Sigmoid colon (tissue), 7 donors: ENCODE measurements around the gene CEP112. TPM values are rescaled to one million over a fixed set of nuclear protein-coding genes. Genes with fewer than 3 reads are reported as not detected.

Experiments used
- DNase-seq: peaks from one replicate; pipeline ENCODE4 v3.0.0-alpha.2; 2019
- H3K27ac ChIP-seq, 4 donors: fragments of 200-600 bp; sonication (generic); one replicate each; pipeline ENCODE4 v1.5.1; 2016 to 2019; ENCODE audit warnings: mild to moderate bottlenecking in 1 of 4
- H3K27me3 ChIP-seq, 3 donors: fragments of 200-600 bp; sonication (generic); one replicate each; pipeline ENCODE4 v1.5.1; 2019; ENCODE audit warnings: mild to moderate bottlenecking in 1 of 3
- H3K36me3 ChIP-seq, 4 donors: fragments of 200-600 bp; sonication (generic); one replicate each; pipeline ENCODE4 v1.5.1; 2016 to 2019
- H3K4me1 ChIP-seq, 4 donors: fragments of 200-600 bp; sonication (generic); one replicate each; pipeline ENCODE4 v1.5.1; 2017 to 2019
- H3K4me3 ChIP-seq, 4 donors: fragments of 200-600 bp; sonication (generic); one replicate each; pipeline ENCODE4 v1.5.1; 2017 to 2019; ENCODE audit warnings: mild to moderate bottlenecking in 2 of 4, moderate library complexity in 1 of 4
- H3K9me3 ChIP-seq, 4 donors: fragments of 200-600 bp in 3 of 4; sonication (generic) in 3 of 4; one replicate each; pipeline versions ENCODE4 v1.5.1 to v1.6.1; 2013 to 2019
- CTCF ChIP-seq, 4 experiments: fragments of 450-650 bp in 3 of 4; fragments of 200-600 bp in 1 of 4; IDR thresholded peaks; one replicate each; pipeline ENCODE4 v1.5.1; 2016 to 2019; ENCODE audit warnings: antibody characterized with exemption in 4 of 4, mild to moderate bottlenecking in 3 of 4, moderate library complexity in 2 of 4
- EP300 ChIP-seq, 4 donors: sonication (generic); formaldehyde crosslinking; IDR thresholded peaks; one replicate each; pipeline ENCODE4 v1.6.1; 2017; ENCODE audit warnings: antibody characterized with exemption in 4 of 4
- POLR2A ChIP-seq, 2 donors: fragments of 450-650 bp; IDR thresholded peaks; one replicate each; pipeline ENCODE4 v1.6.1; 2016; ENCODE audit warnings: antibody characterized with exemption in 2 of 2, mild to moderate bottlenecking in 2 of 2, moderate library complexity in 2 of 2
- POLR2AphosphoS5 ChIP-seq, 4 donors: sonication (generic); formaldehyde crosslinking; IDR thresholded peaks; one replicate each; pipeline ENCODE4 v1.6.1; 2017; ENCODE audit warnings: antibody characterized with exemption in 4 of 4
- WGBS, 2 donors: extraction: QIAGEN DNeasy Blood & Tissue Kit; methylation state at CpG; one replicate each; pipeline ENCODE4 v1.1.7; 2013; 5-methylcytosine and 5-hydroxymethylcytosine counted together
- intact Hi-C: fragments of 100-400 bp; cut with DNase I; formaldehyde crosslinking; loops from one replicate; pipeline ENCODE4 v1.15.1; 2023
- polyA plus RNA-seq, 3 donors: library from polyadenylated mRNA; stranded (reverse); fragments of 200-250 nt; gene quantifications; one replicate each; pipeline ENCODE4 v1.2.3, GENCODE V29; 2013
- total RNA-seq, 4 donors: library from RNA; depleted of rRNA; stranded (reverse); fragments of >200 nt; gene quantifications; one replicate each; pipeline ENCODE4 v1.1.0, GENCODE V29; 2016
- donor health status: healthy with polysubstance abuse.
- donor health status: Bipolar disorder and iron deficiency.
- donor health status: healthy.

The CEP112 gene
- total and polyA plus RNA-seq, 7 donors = 0.92 to 29.1 (median 15.1) TPM

- Histone ChIP-seq H3K4me1 (no peaks in the 10 kb centered on the region), H3K9me3 (no peaks in the 10 kb centered on the region), H3K27me3 (peaks cover 0 to 5% (median 4%) of the 10 kb centered on the region in 3 donors), H3K27ac (no peak overlapping the region), H3K36me3 (no peaks in the 10 kb centered on the region), H3K4me3 (no peak overlapping the region)
- DNase-seq = no peak
- no peak for TF ChIP-seq POLR2AphosphoS5 (IDR thresholded peaks at IDR 0.05)
- no peak for TF ChIP-seq CTCF (IDR thresholded peaks at IDR 0.05)
- no peak for TF ChIP-seq POLR2A (IDR thresholded peaks at IDR 0.05)
- TF ChIP-seq EP300 (IDR thresholded peaks at IDR 0.05) = no peak
- intact Hi-C loops = no loop called here
Measured at GRCh38 chr17:66221343-66221742, 29.4 kb upstream of the CEP112 start.

GRCh38 chr17:66220079-66220835, 28.3 kb upstream of the CEP112 start:
- WGBS, 2 donors = 86% methylated on average over 8 of the region's 8 CpGs
- H3K36me3 ChIP-seq = no peaks in the 10 kb centered on the region
- H3K9me3 ChIP-seq = no peaks in the 10 kb centered on the region

DNA sequence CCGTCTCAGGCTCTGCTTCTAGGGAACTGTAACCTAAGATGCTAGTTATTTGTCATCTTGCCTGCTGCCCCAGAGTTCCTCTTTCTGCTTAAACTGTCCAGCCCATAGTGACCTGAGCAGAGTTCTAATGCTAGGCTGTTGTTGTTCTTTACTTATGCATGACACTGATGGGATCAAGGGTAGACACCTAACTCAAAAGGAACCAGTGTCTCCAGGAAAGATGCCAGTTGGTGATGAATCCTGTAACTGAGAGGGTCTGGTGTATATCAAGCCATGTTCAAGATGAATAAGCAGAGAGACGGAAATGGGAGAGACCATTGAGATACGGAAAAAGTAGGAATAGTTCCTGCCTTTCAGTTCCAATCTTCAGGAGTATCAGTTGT, 23.6 kb upstream of the CEP112 start:
- no peak for TF ChIP-seq CTCF (IDR thresholded peaks at IDR 0.05)
- no peak for TF ChIP-seq EP300 (IDR thresholded peaks at IDR 0.05)
- no peak for TF ChIP-seq POLR2A (IDR thresholded peaks at IDR 0.05)
- no peak for TF ChIP-seq POLR2AphosphoS5 (IDR thresholded peaks at IDR 0.05)
- peaks cover 0 to 5% (median 4%) of the 10 kb centered on the region in 3 donors for H3K27me3 ChIP-seq
- H3K4me3 ChIP-seq = no peak overlapping the region
- H3K36me3 ChIP-seq = no peaks in the 10 kb centered on the region
- no peaks in the 10 kb centered on the region for H3K4me1 ChIP-seq
- H3K27ac ChIP-seq = no peak overlapping the region
- H3K9me3 ChIP-seq = no peaks in the 10 kb centered on the region
- no peak for DNase-seq
- intact Hi-C loops = no loop called here
- 93 to 95% methylated on average over 3 of the region's 3 CpGs for WGBS, 2 donors

More at GRCh38 chr17:66220079-66220835, 28.3 kb upstream of the CEP112 start:
- H3K4me1 ChIP-seq = no peaks in the 10 kb centered on the region
- H3K27me3 ChIP-seq = peaks cover 0 to 5% (median 4%) of the 10 kb centered on the region in 3 donors
- no peak for DNase-seq
- H3K27ac ChIP-seq = no peak overlapping the region
- intact Hi-C loops = no loop called here
- TF ChIP-seq POLR2A (IDR thresholded peaks at IDR 0.05) = no peak
- no peak for TF ChIP-seq CTCF (IDR thresholded peaks at IDR 0.05)
- no peak for TF ChIP-seq EP300 (IDR thresholded peaks at IDR 0.05)
- TF ChIP-seq POLR2AphosphoS5 (IDR thresholded peaks at IDR 0.05) = no peak
- no peak overlapping the region for H3K4me3 ChIP-seq

DNA sequence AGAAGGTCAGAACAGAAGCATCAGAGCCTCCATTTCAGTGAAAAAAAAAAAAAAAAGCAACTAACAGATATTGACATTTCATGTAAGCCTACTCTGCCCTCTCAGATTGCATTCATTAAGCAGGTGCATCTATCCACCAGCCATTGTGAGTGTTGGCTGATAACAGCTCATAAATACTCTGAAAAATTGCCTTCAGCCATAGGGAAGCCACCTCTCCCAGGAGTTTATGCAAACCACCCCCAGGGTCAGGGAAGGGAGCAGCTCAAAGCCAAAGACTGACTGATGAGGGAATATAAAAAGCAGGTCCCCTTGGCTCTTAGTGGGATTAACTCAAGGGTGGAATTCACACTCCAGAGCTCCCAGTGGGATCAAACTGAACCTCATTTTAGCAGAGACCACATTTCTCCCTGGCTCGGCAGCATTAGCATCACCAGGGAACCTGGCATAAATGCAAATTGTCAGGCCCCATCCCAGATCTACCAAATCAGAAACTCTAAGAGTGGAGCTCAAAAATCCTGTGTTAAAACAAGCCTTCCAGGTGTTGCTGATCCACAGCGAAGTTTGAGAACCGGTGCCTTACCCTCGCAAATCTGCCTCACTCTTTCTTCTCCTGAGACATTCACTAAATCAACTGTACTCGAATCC, 23.1 kb upstream of the CEP112 start:
- 85 to 92% methylated on average over 5 of the region's 5 CpGs for WGBS, 2 donors
- no peaks in the 10 kb centered on the region for H3K4me1 ChIP-seq
- intact Hi-C loops = no loop called here
- H3K4me3 ChIP-seq = no peak overlapping the region
- H3K27me3 ChIP-seq = peaks cover 0 to 2% (median 0%) of the 10 kb centered on the region in 3 donors
- TF ChIP-seq POLR2A (IDR thresholded peaks at IDR 0.05) (no peak), EP300 (IDR thresholded peaks at IDR 0.05) (no peak), CTCF (IDR thresholded peaks at IDR 0.05) (no peak), POLR2AphosphoS5 (IDR thresholded peaks at IDR 0.05) (no peak)
- no peaks in the 10 kb centered on the region for H3K9me3 ChIP-seq
- DNase-seq = no peak
- no peak overlapping the region for H3K27ac ChIP-seq
- H3K36me3 ChIP-seq = no peaks in the 10 kb centered on the region
